ENCODE measurements around the gene LAMA5.

Gene LAMA5

GRCh38 chr20:62312662-62312977 lies 54.5 kb downstream of the LAMA5 start:
- H3K4me3 ChIP-seq (ENCODE audit: insufficient read depth, low read depth, low read length) = no peak overlapping the region
- H3K27ac ChIP-seq (ENCODE audit: insufficient read depth, low read depth, low read length, poor library complexity, severe bottlenecking) = no peak overlapping the region
- 94 to 97% methylated on average over 16 of the region's 16 CpGs for WGBS, 2 experiments

GRCh38 chr20:62311832-62312661 lies 55.1 kb downstream of the LAMA5 start:
- WGBS, 2 experiments = 95% methylated on average over 60 of the region's 60 CpGs
- no peak overlapping the region for H3K27ac ChIP-seq (ENCODE audit: insufficient read depth, low read depth, low read length, poor library complexity, severe bottlenecking)
- no peaks in the 10 kb centered on the region for H3K9me3 ChIP-seq (ENCODE audit: control insufficient read depth, low read length)
- H3K27me3 ChIP-seq (ENCODE audit: control insufficient read depth, insufficient read depth, low read length, poor library complexity, severe bottlenecking) = no peaks in the 10 kb centered on the region
- no peaks in the 10 kb centered on the region for H3K4me1 ChIP-seq (ENCODE audit: control insufficient read depth, insufficient read depth, low read length)
- peaks cover 28% of the 10 kb centered on the region for H3K36me3 ChIP-seq (ENCODE audit: control insufficient read depth, insufficient read depth, low read length)
- no peak overlapping the region for H3K4me3 ChIP-seq (ENCODE audit: insufficient read depth, low read depth, low read length)

More at GRCh38 chr20:62312662-62312977, 54.5 kb downstream of the LAMA5 start:
- Histone ChIP-seq H3K27me3 (ENCODE audit: control insufficient read depth, insufficient read depth, low read length, poor library complexity, severe bottlenecking) (no peaks in the 10 kb centered on the region), H3K4me1 (ENCODE audit: control insufficient read depth, insufficient read depth, low read length) (no peaks in the 10 kb centered on the region), H3K36me3 (ENCODE audit: control insufficient read depth, insufficient read depth, low read length) (peaks cover 29% of the 10 kb centered on the region), H3K9me3 (ENCODE audit: control insufficient read depth, low read length) (no peaks in the 10 kb centered on the region)

- H3K27me3 ChIP-seq (ENCODE audit: control insufficient read depth, insufficient read depth, low read length, poor library complexity, severe bottlenecking) = no peaks in the 10 kb centered on the region
- 96% methylated on average over 18 of the region's 18 CpGs for WGBS, 2 experiments
- no peak overlapping the region for H3K4me3 ChIP-seq (ENCODE audit: insufficient read depth, low read depth, low read length)
- no peaks in the 10 kb centered on the region for H3K9me3 ChIP-seq (ENCODE audit: control insufficient read depth, low read length)
- H3K4me1 ChIP-seq (ENCODE audit: control insufficient read depth, insufficient read depth, low read length) = no peaks in the 10 kb centered on the region
- peaks cover 35% of the 10 kb centered on the region for H3K36me3 ChIP-seq (ENCODE audit: control insufficient read depth, insufficient read depth, low read length)
- no peak overlapping the region for H3K27ac ChIP-seq (ENCODE audit: insufficient read depth, low read depth, low read length, poor library complexity, severe bottlenecking)
Observed at GRCh38 chr20:62311150-62311549, 56.0 kb downstream of the LAMA5 start.

- H3K4me3 ChIP-seq (ENCODE audit: insufficient read depth, low read depth, low read length) = no peak overlapping the region
- H3K9me3 ChIP-seq (ENCODE audit: control insufficient read depth, low read length) = no peaks in the 10 kb centered on the region
- H3K4me1 ChIP-seq (ENCODE audit: control insufficient read depth, insufficient read depth, low read length) = no peaks in the 10 kb centered on the region
- peaks cover 38% of the 10 kb centered on the region for H3K36me3 ChIP-seq (ENCODE audit: control insufficient read depth, insufficient read depth, low read length)
- WGBS, 2 experiments = 93% methylated on average over 25 of the region's 25 CpGs
- no peaks in the 10 kb centered on the region for H3K27me3 ChIP-seq (ENCODE audit: control insufficient read depth, insufficient read depth, low read length, poor library complexity, severe bottlenecking)
- no peak overlapping the region for H3K27ac ChIP-seq (ENCODE audit: insufficient read depth, low read depth, low read length, poor library complexity, severe bottlenecking)
Observed at GRCh38 chr20:62310757-62311121, 56.4 kb downstream of the LAMA5 start.

GRCh38 chr20:62309947-62310756 lies 57.0 kb downstream of the LAMA5 start:
- Histone ChIP-seq H3K36me3 (ENCODE audit: control insufficient read depth, insufficient read depth, low read length) (peaks cover 38% of the 10 kb centered on the region), H3K27ac (ENCODE audit: insufficient read depth, low read depth, low read length, poor library complexity, severe bottlenecking) (no peak overlapping the region), H3K4me3 (ENCODE audit: insufficient read depth, low read depth, low read length) (no peak overlapping the region), H3K27me3 (ENCODE audit: control insufficient read depth, insufficient read depth, low read length, poor library complexity, severe bottlenecking) (no peaks in the 10 kb centered on the region), H3K4me1 (ENCODE audit: control insufficient read depth, insufficient read depth, low read length) (no peaks in the 10 kb centered on the region), H3K9me3 (ENCODE audit: control insufficient read depth, low read length) (no peaks in the 10 kb centered on the region)
- 90 to 92% methylated on average over 29 of the region's 29 CpGs for WGBS, 2 experiments

GRCh38 chr20:62309198-62309944 lies 57.7 kb downstream of the LAMA5 start:
- Histone ChIP-seq H3K9me3 (ENCODE audit: control insufficient read depth, low read length) (no peaks in the 10 kb centered on the region), H3K4me3 (ENCODE audit: insufficient read depth, low read depth, low read length) (no peak overlapping the region), H3K27me3 (ENCODE audit: control insufficient read depth, insufficient read depth, low read length, poor library complexity, severe bottlenecking) (no peaks in the 10 kb centered on the region), H3K27ac (ENCODE audit: insufficient read depth, low read depth, low read length, poor library complexity, severe bottlenecking) (no peak overlapping the region), H3K4me1 (ENCODE audit: control insufficient read depth, insufficient read depth, low read length) (peaks cover 2% of the 10 kb centered on the region), H3K36me3 (ENCODE audit: control insufficient read depth, insufficient read depth, low read length) (peaks cover 37% of the 10 kb centered on the region)
- WGBS, 2 experiments = 92 to 94% methylated on average over 25 of the region's 26 CpGs

- H3K9me3 ChIP-seq (ENCODE audit: control insufficient read depth, low read length) = no peaks in the 10 kb centered on the region
- peaks cover 8% of the 10 kb centered on the region for H3K4me1 ChIP-seq (ENCODE audit: control insufficient read depth, insufficient read depth, low read length)
- H3K36me3 ChIP-seq (ENCODE audit: control insufficient read depth, insufficient read depth, low read length) = peaks cover 33% of the 10 kb centered on the region
- WGBS, 2 experiments = 94 to 97% methylated on average over 29 of the region's 29 CpGs
- no peaks in the 10 kb centered on the region for H3K27me3 ChIP-seq (ENCODE audit: control insufficient read depth, insufficient read depth, low read length, poor library complexity, severe bottlenecking)
- no peak overlapping the region for H3K4me3 ChIP-seq (ENCODE audit: insufficient read depth, low read depth, low read length)
- H3K27ac ChIP-seq (ENCODE audit: insufficient read depth, low read depth, low read length, poor library complexity, severe bottlenecking) = no peak overlapping the region
Observed at GRCh38 chr20:62308102-62308822, 58.9 kb downstream of the LAMA5 start.

GRCh38 chr20:62307226-62308101 lies 59.6 kb downstream of the LAMA5 start:
- Histone ChIP-seq H3K9me3 (ENCODE audit: control insufficient read depth, low read length) (no peaks in the 10 kb centered on the region), H3K36me3 (ENCODE audit: control insufficient read depth, insufficient read depth, low read length) (peaks cover 29% of the 10 kb centered on the region), H3K4me1 (ENCODE audit: control insufficient read depth, insufficient read depth, low read length) (peaks cover 8% of the 10 kb centered on the region), H3K27ac (ENCODE audit: insufficient read depth, low read depth, low read length, poor library complexity, severe bottlenecking) (no peak overlapping the region), H3K4me3 (ENCODE audit: insufficient read depth, low read depth, low read length) (no peak overlapping the region), H3K27me3 (ENCODE audit: control insufficient read depth, insufficient read depth, low read length, poor library complexity, severe bottlenecking) (no peaks in the 10 kb centered on the region)
- WGBS, 2 experiments = 95 to 96% methylated on average over 42 of the region's 42 CpGs

Measured in ectodermal cell (in vitro differentiated cells).